ENCODE data around the gene CBR3.

DNA sequence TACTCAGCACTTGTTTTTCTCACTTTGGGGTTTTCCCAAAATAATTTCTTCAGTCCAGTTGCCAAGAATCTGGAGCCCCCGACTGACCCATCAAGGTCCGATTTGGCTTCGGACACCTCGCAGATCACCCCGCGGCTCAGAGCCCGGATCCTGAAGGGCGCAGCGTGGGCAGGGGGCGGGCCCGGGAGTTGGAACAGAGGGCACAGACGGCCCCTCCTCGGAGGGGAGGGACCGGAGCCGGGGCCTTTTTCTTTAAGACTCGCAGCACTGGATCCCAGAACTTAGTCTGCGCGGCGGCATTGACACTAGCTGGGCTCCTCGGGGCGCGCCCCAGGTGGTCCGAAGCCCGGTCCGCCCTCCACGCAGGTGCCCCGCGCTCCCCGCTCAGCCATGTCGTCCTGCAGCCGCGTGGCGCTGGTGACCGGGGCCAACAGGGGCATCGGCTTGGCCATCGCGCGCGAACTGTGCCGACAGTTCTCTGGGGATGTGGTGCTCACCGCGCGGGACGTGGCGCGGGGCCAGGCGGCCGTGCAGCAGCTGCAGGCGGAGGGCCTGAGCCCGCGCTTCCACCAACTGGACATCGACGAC is at the start of gene CBR3:
- no peak for TF ChIP-seq EZH2 (IDR thresholded peaks at IDR 0.05; ENCODE audit: insufficient read depth, low read length)
- TF ChIP-seq, protein P1, sequence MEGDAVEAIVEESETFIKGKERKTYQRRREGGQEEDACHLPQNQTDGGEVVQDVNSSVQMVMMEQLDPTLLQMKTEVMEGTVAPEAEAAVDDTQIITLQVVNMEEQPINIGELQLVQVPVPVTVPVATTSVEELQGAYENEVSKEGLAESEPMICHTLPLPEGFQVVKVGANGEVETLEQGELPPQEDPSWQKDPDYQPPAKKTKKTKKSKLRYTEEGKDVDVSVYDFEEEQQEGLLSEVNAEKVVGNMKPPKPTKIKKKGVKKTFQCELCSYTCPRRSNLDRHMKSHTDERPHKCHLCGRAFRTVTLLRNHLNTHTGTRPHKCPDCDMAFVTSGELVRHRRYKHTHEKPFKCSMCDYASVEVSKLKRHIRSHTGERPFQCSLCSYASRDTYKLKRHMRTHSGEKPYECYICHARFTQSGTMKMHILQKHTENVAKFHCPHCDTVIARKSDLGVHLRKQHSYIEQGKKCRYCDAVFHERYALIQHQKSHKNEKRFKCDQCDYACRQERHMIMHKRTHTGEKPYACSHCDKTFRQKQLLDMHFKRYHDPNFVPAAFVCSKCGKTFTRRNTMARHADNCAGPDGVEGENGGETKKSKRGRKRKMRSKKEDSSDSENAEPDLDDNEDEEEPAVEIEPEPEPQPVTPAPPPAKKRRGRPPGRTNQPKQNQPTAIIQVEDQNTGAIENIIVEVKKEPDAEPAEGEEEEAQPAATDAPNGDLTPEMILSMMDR (IDR thresholded peaks at IDR 0.05; ENCODE audit: insufficient read depth, low read depth, low read length) = no peak
